K562 (cell line): ENCODE data around the gene FAAH. TPM values are rescaled to one million over a fixed set of nuclear protein-coding genes. Genes with fewer than 3 reads are reported as not detected.

Experiments used
- ATAC-seq: fragments of 200-7000 bp; cut with Tn5 transposase; 3 replicates; pipeline ENCODE4 v1.9.1; 2020; ENCODE audit warnings: moderate library complexity
- BruUV-seq: library from RNA; stranded (reverse); fragments of 400-500 nt; replicated peaks from 2 replicates; lab custom pipeline; 2021; lab: Mats Ljungman, UMichigan
- CTCF ChIA-PET: fragments of 300-600 bp; formaldehyde crosslinking; extraction: SDS; loops from one replicate; lab custom pipeline; 2021; ENCODE audit warnings: low intra/inter-chr PET ratio; lab: Yijun Ruan, JAX
- POLR2A ChIA-PET: fragments of 300-600, 350-650 bp; sonication (Branson Sonifier 250); formaldehyde crosslinking; extraction: SDS; loops from one replicate; lab custom pipeline; 2021; ENCODE audit warnings: antibody characterized with exemption, inconsistent platforms; lab: Yijun Ruan, JAX
- DNase-seq, 4 experiments: peaks; one replicate each; pipeline versions ENCODE4 v3.0.0 to v3.0.0-alpha.2; 2011 to 2018; ENCODE audit warnings: low spot score in 3 of 4, mixed read lengths in 3 of 4; ENCODE audit errors: extremely low read depth in 1 of 4
- FAIRE-seq: peaks from 2 replicates; lab custom pipeline; 2011; peaks lifted over from hg19 to GRCh38; lab: Jason Lieb, UNC
- H2AFZ ChIP-seq: 2 replicates; pipeline ENCODE4 v1.6.0; 2011; ENCODE audit warnings: low read depth, low read length, control low read depth, inconsistent platforms
- H3K27ac ChIP-seq: fragments of 200-600 bp; 3 replicates; pipeline ENCODE4 v1.8.0; 2011; ENCODE audit warnings: low read depth, mild to moderate bottlenecking, control low read depth, inconsistent platforms, low read length, moderate library complexity, mixed read lengths; ENCODE audit errors: extremely low read depth
- H3K27me3 ChIP-seq, 2 experiments: fragments of 300-600 bp in 1 of 2; 2 replicates in 1 of 2; 3 replicates in 1 of 2; pipeline versions ENCODE4 v1.6.0 to v1.8.0; 2011; ENCODE audit warnings: inconsistent platforms in 2 of 2, low read length in 2 of 2, mild to moderate bottlenecking in 1 of 2, mixed read lengths in 1 of 2, moderate library complexity in 1 of 2; ENCODE audit not compliant: control insufficient read depth in 2 of 2, insufficient read depth in 2 of 2
- H3K36me3 ChIP-seq: fragments of 300-600 bp; 3 replicates; pipeline ENCODE4 v1.8.0; 2011; ENCODE audit warnings: mild to moderate bottlenecking, low read length, inconsistent platforms; ENCODE audit not compliant: control insufficient read depth, insufficient read depth
- H3K4me1 ChIP-seq, 2 experiments: fragments of 200-600 bp in 1 of 2; replicated peaks in 1 of 2; 2 replicates in 1 of 2; 3 replicates in 1 of 2; pipeline versions ENCODE4 v1.5.1 to v1.8.0; 2011; ENCODE audit warnings: inconsistent platforms in 2 of 2, low read length in 2 of 2, mild to moderate bottlenecking in 1 of 2, mixed read lengths in 1 of 2, moderate library complexity in 1 of 2; ENCODE audit not compliant: control insufficient read depth in 2 of 2, insufficient read depth in 2 of 2
- H3K4me2 ChIP-seq: 2 replicates; pipeline ENCODE4 v1.6.1; 2011; ENCODE audit warnings: low read length, control low read depth, inconsistent platforms, mixed read lengths; ENCODE audit not compliant: insufficient read depth
- H3K4me3 ChIP-seq: fragments of 200-600 bp; sonication (generic), shearing (Covaris generic); 2 replicates; pipeline ENCODE4 v1.5.1; 2016; ENCODE audit warnings: control low read depth, inconsistent platforms
- H3K79me2 ChIP-seq: fragments of 200-600 bp; 3 replicates; pipeline ENCODE4 v1.8.0; 2011; ENCODE audit warnings: low read length, inconsistent platforms; ENCODE audit not compliant: control insufficient read depth, insufficient read depth
- H3K9ac ChIP-seq, 2 experiments: 2 replicates each; pipeline versions ENCODE4 v1.6.0 to v1.6.1; 2011; ENCODE audit warnings: low read depth in 2 of 2, low read length in 2 of 2, control low read depth in 1 of 2, inconsistent platforms in 1 of 2, mild to moderate bottlenecking in 1 of 2, mixed read lengths in 1 of 2; ENCODE audit not compliant: insufficient read depth in 1 of 2
- H3K9me1 ChIP-seq: one replicate; pipeline ENCODE4 v1.6.0; 2011; ENCODE audit warnings: inconsistent platforms, mild to moderate bottlenecking, low read length, moderate library complexity; ENCODE audit not compliant: control insufficient read depth, insufficient read depth
- H3K9me3 ChIP-seq: replicated peaks from 2 replicates; pipeline ENCODE4 v1.5.1; 2011; ENCODE audit warnings: low read depth, low read length, inconsistent platforms; ENCODE audit not compliant: control insufficient read depth, insufficient read depth
- H4K20me1 ChIP-seq: replicated peaks from 2 replicates; pipeline ENCODE4 v1.6.1; 2011; ENCODE audit warnings: low read length, inconsistent platforms, mixed read lengths; ENCODE audit not compliant: control insufficient read depth, insufficient read depth
- CSDE1 ChIP-seq, 2 experiments: fragments of 450-650 bp; IDR thresholded peaks; 2 replicates each; pipeline ENCODE4 v1.6.1; 2016; ENCODE audit warnings: mild to moderate bottlenecking in 1 of 2
- GATAD2A ChIP-seq: fragments of 450-650 bp; IDR thresholded peaks from 2 replicates; pipeline ENCODE4 v1.6.1; 2017
- HDGF ChIP-seq: fragments of 450-650 bp; IDR thresholded peaks from 2 replicates; pipeline ENCODE4 v1.6.1; 2016
- MTA3 ChIP-seq: fragments of 450-650 bp; formaldehyde crosslinking; IDR thresholded peaks from 2 replicates; pipeline ENCODE4 v1.6.1; 2017; ENCODE audit warnings: mild to moderate bottlenecking, borderline replicate concordance
- PBX2 ChIP-seq, 2 experiments: IDR thresholded peaks in 1 of 2; conservative IDR thresholded peaks in 1 of 2; 2 replicates each; pipeline ENCODE4 v1.6.1; 2016; ENCODE audit warnings: low read depth in 2 of 2, mild to moderate bottlenecking in 1 of 2, missing compliant biosample characterization in 1 of 2, missing genetic modification characterization in 1 of 2, moderate library complexity in 1 of 2
- PHF8 ChIP-seq: fragments of 200-600 bp; sonication (generic); IDR thresholded peaks from 2 replicates; pipeline ENCODE4 v1.6.1; 2012; ENCODE audit warnings: mixed run types, mild to moderate bottlenecking, inconsistent platforms, low read length, moderate library complexity, borderline replicate concordance
- REST ChIP-seq, 2 experiments: fragments of 450-650 bp; formaldehyde crosslinking in 1 of 2; IDR thresholded peaks; 2 replicates each; pipeline versions ENCODE4 v1.4.0 to v1.6.1; 2014 to 2020; ENCODE audit warnings: mild to moderate bottlenecking in 2 of 2, borderline replicate concordance in 1 of 2, low read depth in 1 of 2
- ZNF124 ChIP-seq: sonication (generic); formaldehyde crosslinking; IDR thresholded peaks from 2 replicates; pipeline ENCODE4 v1.8.1; 2022; ENCODE audit warnings: missing genetic modification reagents
- ZNF444 ChIP-seq: fragments of 250-450 bp; sonication (Bioruptor Pico); IDR thresholded peaks from 2 replicates; pipeline ENCODE4 v1.4.0; 2020; ENCODE audit warnings: mild to moderate bottlenecking, moderate library complexity
- ZNF696 ChIP-seq: fragments of 250-450 bp; sonication (Bioruptor Pico); conservative IDR thresholded peaks from 2 replicates; pipeline ENCODE4 v1.4.0; 2020; ENCODE audit warnings: mild to moderate bottlenecking, moderate library complexity
- WGBS: fragments of 100-300 bp; shearing (Covaris generic); methylation state at CpG from one replicate; pipeline ENCODE4 v1.1.6; 2016; ENCODE audit warnings: low coverage, mixed read lengths; ENCODE audit not compliant: insufficient coverage; ENCODE audit errors: missing lambda C conversion rate; 5-methylcytosine and 5-hydroxymethylcytosine counted together
- in situ Hi-C: fragments of 300-500 bp; cut with MboI; formaldehyde crosslinking; loops from 4 replicates; pipeline ENCODE4 v1.15.0; 2018; ENCODE audit warnings: inconsistent platforms, mixed read lengths
- intact Hi-C: fragments of 100-400 bp; cut with micrococcal nuclease; formaldehyde crosslinking; loops from 2 replicates; pipeline ENCODE4 v1.14.2; 2022
- polyA plus RNA-seq, 8 experiments: library from polyadenylated mRNA; depleted of rRNA in 4 of 8; stranded (reverse) in 5 of 8; unstranded in 3 of 8; fragments of >200 nt; fragmentation: Nextera tagmentation in 2 of 8; fragmentation: Illumina TruSeq in 1 of 8; extraction: Ambion mirVana in 2 of 8; extraction: Trizol in 1 of 8; gene quantifications; 2 replicates each; pipeline versions ENCODE4 v1.2.1 to v1.2.3, GENCODE V29; 2011 to 2014; ENCODE audit warnings: inconsistent platforms in 1 of 8, missing spikeins in 1 of 8
- total RNA-seq, 7 experiments: library from RNA; depleted of rRNA in 6 of 7; stranded (reverse); fragments of >200 nt in 6 of 7; fragmentation: Illumina TruSeq in 2 of 7; extraction: Trizol in 2 of 7; gene quantifications; 2 replicates each; pipeline versions ENCODE4 v1.2.1 to v1.2.3, GENCODE V29; 2011 to 2021; ENCODE audit warnings: low replicate concordance in 1 of 7

Gene FAAH
- total and polyA plus RNA-seq, 9 of the 15 experiments (the other 6 are each of a cell fraction or from before 2014, with no cell fraction given): 0.06 to 1.1 (median 0.32) TPM

GRCh38 chr1:46421739-46422138, 27.6 kb downstream of the FAAH start:
- no peaks in the 10 kb centered on the region for H3K9me1 ChIP-seq
- peak overlapping the region; percentile 8 for H3K4me2 ChIP-seq
- in situ Hi-C loops: no loop called here
- H3K4me3 ChIP-seq: no peak overlapping the region
- DNase-seq: peak in 2 of 4 experiments; percentile 53 to 56
- H3K36me3 ChIP-seq: no peaks in the 10 kb centered on the region
- no peak overlapping the region for H3K9ac ChIP-seq
- ChIA-PET CTCF (no interaction called here), POLR2A (interaction anchor here (0.6 to 1.6 kb wide), 9 partner anchors 8 to 182 kb away, joined by 3 to 14 read pairs (median 4); partner anchors contain the start of gene MKNK1)
- H3K79me2 ChIP-seq: no peaks in the 10 kb centered on the region
- ATAC-seq: peak; percentile 32
- H4K20me1 ChIP-seq: no peaks in the 10 kb centered on the region
- H3K9me3 ChIP-seq: no peaks in the 10 kb centered on the region
- H3K27me3 ChIP-seq: no peaks in the 10 kb centered on the region
- peak overlapping the region; percentile 82 for H2AFZ ChIP-seq
- BruUV-seq: no TSS peak
- WGBS: 30% methylated on average over 5 of the region's 5 CpGs
- intact Hi-C loops: no loop called here
- H3K4me1 ChIP-seq: peaks cover 30 to 39% of the 10 kb centered on the region in 2 experiments; a peak in 4 of 5 replicates
- peak; percentile 75 for FAIRE-seq
- peak overlapping the region; percentile 2; the same call in 1 of the 3 replicates for H3K27ac ChIP-seq
- TF ChIP-seq CSDE1 (IDR thresholded peaks at IDR 0.05) (no peak), PBX2 (CRISPR knock-in tag; IDR thresholded peaks at IDR 0.05; ENCODE audit: low read depth) (no peak), PBX2 (tag; conservative IDR thresholded peaks at IDR 0.05; ENCODE audit: low read depth) (peak; percentile 90), PHF8 (no peak), REST (IDR thresholded peaks at IDR 0.05; ENCODE audit: borderline replicate concordance) (no peak), REST (CRISPR knock-in tag; IDR thresholded peaks at IDR 0.05; ENCODE audit: low read depth) (no peak), ZNF444 (CRISPR knock-in tag) (no peak), ZNF124 (no peak), GATAD2A (0 out of 2 replicates have a peak, but pooled peaks have one; percentile 15), ZNF696 (CRISPR knock-in tag) (no peak), HDGF (no peak), MTA3 (peak; percentile 79; the same call in 1 of the 2 replicates)
